Measurements from ENCODE around the gene RNASEH2A.
A peak's percentile ranks its signal among the peaks of the same experiment; 100 is the strongest.

The RNASEH2A gene

DNA sequence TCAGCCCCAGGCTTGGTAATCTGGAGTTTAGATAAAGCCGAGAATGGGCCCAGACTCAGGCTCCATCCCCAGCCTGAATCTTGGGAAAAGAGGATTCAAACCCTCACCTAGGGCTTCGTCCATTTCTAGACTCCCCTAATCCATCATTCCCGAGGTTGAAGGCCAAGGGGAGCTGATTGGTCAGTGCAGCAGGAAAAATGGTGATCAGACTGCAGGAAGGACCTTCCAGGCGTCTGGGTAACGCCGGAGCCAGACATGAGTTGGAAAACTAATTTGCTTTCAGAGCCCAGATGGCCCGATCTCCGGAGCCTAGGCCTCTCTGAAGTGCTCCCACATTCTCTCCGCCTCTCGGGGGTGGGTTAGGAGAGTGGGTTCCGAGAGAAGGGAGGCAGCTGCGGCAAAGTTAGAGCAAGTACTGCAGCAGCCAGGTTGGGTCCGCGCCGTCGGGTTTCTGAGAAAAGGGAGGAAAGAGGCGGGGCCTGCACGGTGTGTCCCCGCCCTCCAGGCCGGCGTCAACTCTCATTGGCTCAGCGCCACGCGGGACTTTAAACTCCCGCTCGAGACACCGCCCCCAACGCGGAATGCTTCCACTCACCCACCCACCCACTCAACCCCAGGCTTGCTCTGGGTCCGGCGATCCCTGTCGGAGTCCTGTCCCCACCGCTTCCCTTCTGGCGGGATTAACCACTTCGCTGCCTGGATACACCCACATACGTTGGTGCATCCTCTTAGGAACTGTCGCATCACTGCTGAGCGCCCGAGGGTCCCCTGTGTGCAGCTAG lies 28.8 kb downstream of the RNASEH2A start:
- DNase-seq (ENCODE audit: low read depth) = no peak
- no peak overlapping the region for H3K4me3 ChIP-seq (ENCODE audit: low read length)
- TF ChIP-seq, protein P1, sequence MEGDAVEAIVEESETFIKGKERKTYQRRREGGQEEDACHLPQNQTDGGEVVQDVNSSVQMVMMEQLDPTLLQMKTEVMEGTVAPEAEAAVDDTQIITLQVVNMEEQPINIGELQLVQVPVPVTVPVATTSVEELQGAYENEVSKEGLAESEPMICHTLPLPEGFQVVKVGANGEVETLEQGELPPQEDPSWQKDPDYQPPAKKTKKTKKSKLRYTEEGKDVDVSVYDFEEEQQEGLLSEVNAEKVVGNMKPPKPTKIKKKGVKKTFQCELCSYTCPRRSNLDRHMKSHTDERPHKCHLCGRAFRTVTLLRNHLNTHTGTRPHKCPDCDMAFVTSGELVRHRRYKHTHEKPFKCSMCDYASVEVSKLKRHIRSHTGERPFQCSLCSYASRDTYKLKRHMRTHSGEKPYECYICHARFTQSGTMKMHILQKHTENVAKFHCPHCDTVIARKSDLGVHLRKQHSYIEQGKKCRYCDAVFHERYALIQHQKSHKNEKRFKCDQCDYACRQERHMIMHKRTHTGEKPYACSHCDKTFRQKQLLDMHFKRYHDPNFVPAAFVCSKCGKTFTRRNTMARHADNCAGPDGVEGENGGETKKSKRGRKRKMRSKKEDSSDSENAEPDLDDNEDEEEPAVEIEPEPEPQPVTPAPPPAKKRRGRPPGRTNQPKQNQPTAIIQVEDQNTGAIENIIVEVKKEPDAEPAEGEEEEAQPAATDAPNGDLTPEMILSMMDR (conservative IDR thresholded peaks at IDR 0.05; ENCODE audit: low read depth, low read length) = no peak

DNA sequence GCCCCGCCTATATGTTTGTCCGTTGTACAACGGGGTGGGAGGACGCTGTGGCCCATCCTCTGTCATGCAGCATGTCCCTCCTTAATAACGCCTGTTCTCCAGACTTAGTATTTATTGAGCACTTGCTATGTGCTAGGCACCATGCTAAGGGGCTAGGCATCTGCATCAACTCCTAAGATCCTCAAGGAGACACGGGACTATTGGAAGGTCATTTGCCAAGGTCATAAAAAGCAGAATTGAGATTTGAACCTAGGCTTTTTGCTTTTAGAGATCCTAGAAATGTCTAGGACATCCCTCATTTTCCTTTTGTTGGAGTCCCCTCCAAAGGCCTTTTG lies 30.1 kb downstream of the RNASEH2A start:
- H3K4me3 ChIP-seq (ENCODE audit: low read length) = no peak overlapping the region
- DNase-seq (ENCODE audit: low read depth) = no peak
- TF ChIP-seq, protein P1 (conservative IDR thresholded peaks at IDR 0.05; ENCODE audit: low read depth, low read length) = no peak

DNA sequence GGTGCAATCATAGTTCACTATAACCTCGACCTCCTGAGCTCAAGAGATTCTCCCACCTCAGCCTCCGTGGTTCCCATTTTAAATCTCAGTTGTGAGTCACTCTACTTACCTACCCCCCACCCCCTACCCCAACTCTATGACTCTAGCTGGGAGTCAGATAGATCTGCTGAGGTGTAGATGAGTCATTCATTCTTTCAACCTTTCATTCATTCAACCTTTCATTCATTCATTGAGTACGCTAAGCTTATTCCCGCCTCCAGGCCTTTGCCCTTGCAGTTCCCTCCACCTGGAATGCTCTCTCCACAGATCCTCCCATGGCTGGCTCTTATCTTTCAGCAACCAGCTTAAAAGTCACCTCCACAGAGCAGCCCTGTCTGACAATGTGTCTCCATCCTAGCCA lies 30.8 kb downstream of the RNASEH2A start:
- H3K4me3 ChIP-seq (ENCODE audit: low read length) = no peak overlapping the region
- TF ChIP-seq, protein P1 (conservative IDR thresholded peaks at IDR 0.05; ENCODE audit: low read depth, low read length) = no peak
- DNase-seq (ENCODE audit: low read depth) = no peak

DNA sequence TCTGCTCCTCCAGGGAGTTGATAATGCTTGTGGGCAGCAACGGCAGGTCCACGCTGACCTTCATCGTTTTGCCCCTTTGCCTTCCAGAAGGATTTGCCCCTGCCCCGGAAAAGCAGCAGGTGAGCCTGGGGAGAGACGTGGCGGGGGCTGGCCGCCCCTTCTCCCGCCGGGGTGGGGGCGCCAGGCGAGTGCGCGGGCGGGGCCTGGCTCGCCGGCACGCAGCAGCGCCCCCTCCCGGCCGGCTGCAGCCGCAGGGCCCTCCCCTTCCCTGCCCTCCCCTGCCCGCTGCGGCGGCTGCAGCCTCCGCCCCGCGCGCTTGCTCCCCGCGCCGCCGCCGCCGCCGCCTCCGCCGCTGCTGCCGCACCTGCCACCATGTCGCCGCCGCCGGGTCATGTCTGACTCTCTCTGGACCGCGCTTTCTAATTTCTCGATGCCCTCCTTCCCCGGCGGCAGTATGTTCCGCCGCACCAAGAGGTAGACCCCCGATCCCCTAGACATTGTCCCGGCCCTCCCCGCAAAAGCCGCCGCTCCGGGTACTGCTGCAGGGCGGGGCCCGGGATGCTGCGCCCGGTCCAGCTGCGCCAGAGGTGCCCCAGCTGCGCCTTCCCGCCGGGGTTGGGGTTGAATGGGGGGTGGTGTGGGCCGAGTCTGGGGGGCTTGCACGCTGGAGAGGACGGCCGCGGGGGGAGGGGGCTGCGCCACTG lies 31.9 kb downstream of the RNASEH2A start, which contains the start of gene MAST1:
MAST1 (plus strand) TSS at position 334 of the 704 bp plus-strand sequence; CDS start at position 392, 58 bp downstream.
- peak within 1 kb of the TSS; percentile 63 for H3K4me3 ChIP-seq (ENCODE audit: low read length)
- TF ChIP-seq, protein P1 (conservative IDR thresholded peaks at IDR 0.05; ENCODE audit: low read depth, low read length) = peak; percentile 33
- no peak for DNase-seq (ENCODE audit: low read depth)

DNA sequence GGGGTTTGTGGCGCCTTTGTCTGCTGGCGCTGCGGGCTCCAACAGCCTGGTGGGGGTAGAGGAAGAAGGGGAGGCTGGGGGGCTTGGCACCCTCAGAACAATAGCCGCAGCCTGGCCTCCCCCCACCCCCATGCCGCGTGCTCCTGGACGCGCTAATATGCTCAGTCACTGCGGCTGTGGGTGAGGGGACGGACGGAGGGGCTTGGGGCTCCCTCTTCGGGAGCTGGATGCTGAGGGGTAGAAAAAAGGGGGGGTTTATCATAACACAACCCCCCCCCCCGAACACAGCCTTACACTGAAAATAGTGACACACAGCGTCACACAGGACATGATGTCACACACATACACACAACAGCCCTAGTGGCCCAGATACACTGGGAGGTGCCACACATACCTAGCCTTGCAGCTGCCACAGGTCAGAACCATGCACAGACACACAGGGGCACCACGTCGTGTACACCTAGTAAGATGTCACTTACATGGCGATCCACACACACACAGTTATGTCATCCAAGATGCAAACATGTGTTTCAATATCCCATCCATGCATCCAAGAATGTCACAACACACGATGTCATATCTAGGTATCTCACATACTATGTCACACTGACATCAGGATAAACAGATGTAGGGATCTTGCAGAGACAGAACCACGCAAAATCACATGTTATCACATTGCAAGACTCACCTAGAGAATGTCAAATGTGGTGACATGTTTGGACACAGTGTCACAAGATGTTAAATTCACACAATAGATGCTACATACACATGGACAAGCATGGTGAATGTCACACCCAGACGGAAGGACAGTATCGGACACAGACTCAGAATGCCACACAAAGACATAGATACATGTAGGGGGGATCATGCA lies 32.7 kb downstream of the RNASEH2A start:
- TF ChIP-seq, protein P1 (conservative IDR thresholded peaks at IDR 0.05; ENCODE audit: low read depth, low read length) = no peak
- peak overlapping the region; percentile 63 for H3K4me3 ChIP-seq (ENCODE audit: low read length)
- DNase-seq (ENCODE audit: low read depth) = no peak

DNA sequence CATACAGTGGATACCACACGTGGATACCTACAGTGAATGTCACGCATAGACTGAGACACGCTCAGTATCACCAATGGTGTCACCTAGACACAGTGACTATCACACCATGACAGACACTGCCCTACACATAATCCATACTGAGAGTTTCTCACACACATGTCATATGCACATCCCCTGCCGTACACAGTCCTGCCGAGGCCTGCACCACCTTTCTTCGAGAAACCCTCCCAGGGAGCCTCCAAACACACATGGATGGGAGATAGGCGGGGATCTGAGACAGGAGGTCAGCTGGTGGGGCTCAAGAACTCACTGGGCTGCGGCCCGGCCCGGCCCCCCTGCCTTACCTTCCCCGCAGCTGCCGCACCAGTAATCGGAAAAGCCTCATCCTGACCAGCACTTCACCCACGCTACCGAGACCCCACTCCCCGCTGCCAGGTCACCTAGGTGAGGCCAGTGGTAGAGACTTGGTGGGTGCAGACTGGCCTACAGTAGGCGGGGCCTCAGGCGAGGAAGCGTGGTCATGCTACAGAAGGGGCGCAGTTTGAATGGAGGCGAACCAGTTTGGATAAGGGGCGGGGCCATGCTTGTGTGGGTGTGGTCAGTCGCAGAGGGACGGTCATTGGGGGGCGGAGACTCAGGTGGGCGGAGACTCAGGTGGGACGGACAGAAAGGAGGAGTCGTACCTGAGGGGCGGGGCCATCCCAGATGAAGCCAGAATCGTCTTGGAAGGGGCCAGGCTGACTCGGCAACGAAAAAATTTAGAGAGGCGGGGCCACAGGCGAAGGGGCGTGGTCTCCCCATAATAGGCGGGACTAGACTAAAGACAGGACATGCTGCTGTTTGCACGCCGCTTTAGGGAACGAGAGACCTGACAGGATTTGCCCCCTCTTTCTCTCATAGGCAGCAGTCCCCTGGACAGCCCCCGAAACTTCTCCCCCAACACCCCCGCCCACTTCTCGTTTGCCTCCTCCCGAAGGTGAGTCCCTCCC lies 34.0 kb downstream of the RNASEH2A start:
- peak overlapping the region; percentile 52 for H3K4me3 ChIP-seq (ENCODE audit: low read length)
- peak; percentile 58 for DNase-seq (ENCODE audit: low read depth)
- TF ChIP-seq, protein P1 (conservative IDR thresholded peaks at IDR 0.05; ENCODE audit: low read depth, low read length) = no peak
